ENCODE results near the gene TBATA.

TBATA gene

GRCh38 chr10:70751991-70752390, 33.2 kb downstream of the TBATA start:
- Histone ChIP-seq H3F3A (ENCODE audit: insufficient read depth, low read length) (no peaks in the 10 kb centered on the region), H3K9me3 (ENCODE audit: low read length) (no peaks in the 10 kb centered on the region), H2AFZ (ENCODE audit: low read length) (no peak overlapping the region), H3K27me3 (ENCODE audit: insufficient read depth, low read length) (no peaks in the 10 kb centered on the region; the same call in 1 of the 2 replicates), H3K4me1 (ENCODE audit: insufficient read depth, low read length, severe bottlenecking) (no peaks in the 10 kb centered on the region), H3K4me2 (ENCODE audit: low read length) (no peak overlapping the region), H3K9ac (ENCODE audit: low read length) (no peak overlapping the region), H3K27ac (ENCODE audit: low read depth, low read length, poor library complexity, severe bottlenecking) (no peak overlapping the region), H3K4me3 (ENCODE audit: low read depth, low read length, poor library complexity, severe bottlenecking) (no peak overlapping the region), H3K9me2 (ENCODE audit: low read depth, low read length) (no peaks in the 10 kb centered on the region), H3K79me2 (ENCODE audit: insufficient read depth, low read length) (no peaks in the 10 kb centered on the region), H3K36me3 (ENCODE audit: insufficient read depth, low read length) (no peaks in the 10 kb centered on the region), H4K20me1 (ENCODE audit: insufficient read depth, low read length) (no peaks in the 10 kb centered on the region)
- TF ChIP-seq CTCF (IDR thresholded peaks at IDR 0.05; ENCODE audit: low read length) (no peak), EZH2 (IDR thresholded peaks at IDR 0.05; ENCODE audit: borderline replicate concordance, low read length) (no peak)

- Histone ChIP-seq H3K27me3 (ENCODE audit: insufficient read depth, low read length) (no peaks in the 10 kb centered on the region; the same call in 1 of the 2 replicates), H3K9me3 (ENCODE audit: low read length) (no peaks in the 10 kb centered on the region), H4K20me1 (ENCODE audit: insufficient read depth, low read length) (no peaks in the 10 kb centered on the region), H3K4me3 (ENCODE audit: low read depth, low read length, poor library complexity, severe bottlenecking) (no peak overlapping the region), H3F3A (ENCODE audit: insufficient read depth, low read length) (no peaks in the 10 kb centered on the region), H3K9me2 (ENCODE audit: low read depth, low read length) (no peaks in the 10 kb centered on the region), H3K4me1 (ENCODE audit: insufficient read depth, low read length, severe bottlenecking) (no peaks in the 10 kb centered on the region), H3K36me3 (ENCODE audit: insufficient read depth, low read length) (no peaks in the 10 kb centered on the region; the same call in 1 of the 2 replicates), H3K4me2 (ENCODE audit: low read length) (no peak overlapping the region), H3K27ac (ENCODE audit: low read depth, low read length, poor library complexity, severe bottlenecking) (no peak overlapping the region), H2AFZ (ENCODE audit: low read length) (no peak overlapping the region), H3K9ac (ENCODE audit: low read length) (no peak overlapping the region), H3K79me2 (ENCODE audit: insufficient read depth, low read length) (no peaks in the 10 kb centered on the region)
- TF ChIP-seq EZH2 (IDR thresholded peaks at IDR 0.05; ENCODE audit: borderline replicate concordance, low read length) (no peak), CTCF (IDR thresholded peaks at IDR 0.05; ENCODE audit: low read length) (no peak)
Measured at GRCh38 chr10:70751356-70751755, 33.8 kb downstream of the TBATA start.

- no peaks in the 10 kb centered on the region for H3K79me2 ChIP-seq (ENCODE audit: insufficient read depth, low read length)
Measured at GRCh38 chr10:70750156-70750703, 34.9 kb downstream of the TBATA start.

More at GRCh38 chr10:70750156-70750703, 34.9 kb downstream of the TBATA start:
- no peaks in the 10 kb centered on the region for H3K9me2 ChIP-seq (ENCODE audit: low read depth, low read length)
- no peak overlapping the region for H3K9ac ChIP-seq (ENCODE audit: low read length)
- no peaks in the 10 kb centered on the region; the same call in 1 of the 2 replicates for H3K27me3 ChIP-seq (ENCODE audit: insufficient read depth, low read length)
- H3K36me3 ChIP-seq (ENCODE audit: insufficient read depth, low read length) = no peaks in the 10 kb centered on the region; the same call in 1 of the 2 replicates
- TF ChIP-seq EZH2 (IDR thresholded peaks at IDR 0.05; ENCODE audit: borderline replicate concordance, low read length) = no peak
- TF ChIP-seq CTCF (IDR thresholded peaks at IDR 0.05; ENCODE audit: low read length) = no peak
- H3K4me3 ChIP-seq (ENCODE audit: low read depth, low read length, poor library complexity, severe bottlenecking) = no peak overlapping the region
- no peaks in the 10 kb centered on the region for H3F3A ChIP-seq (ENCODE audit: insufficient read depth, low read length)
- no peaks in the 10 kb centered on the region for H3K9me3 ChIP-seq (ENCODE audit: low read length)
- no peaks in the 10 kb centered on the region for H4K20me1 ChIP-seq (ENCODE audit: insufficient read depth, low read length)
- no peak overlapping the region for H2AFZ ChIP-seq (ENCODE audit: low read length)
- H3K27ac ChIP-seq (ENCODE audit: low read depth, low read length, poor library complexity, severe bottlenecking) = no peak overlapping the region
- no peaks in the 10 kb centered on the region for H3K4me1 ChIP-seq (ENCODE audit: insufficient read depth, low read length, severe bottlenecking)
- no peak overlapping the region for H3K4me2 ChIP-seq (ENCODE audit: low read length)

All from OCI-LY1 (cell line).